PC-3 (cell line): ENCODE results near the gene ENDOV. TPM values are rescaled to one million over a fixed set of nuclear protein-coding genes. Genes with fewer than 3 reads are reported as not detected.

Experiments
- ATAC-seq: fragments of 200-7000 bp; cut with Tn5 transposase; 2 replicates; pipeline ENCODE4 v1.9.1; 2020; ENCODE audit warnings: mild to moderate bottlenecking, moderate library complexity
- BruUV-seq: library from RNA; stranded (reverse); fragments of 400-500 nt; replicated peaks from 2 replicates; lab custom pipeline; 2021; lab: Mats Ljungman, UMichigan
- CTCF ChIA-PET: fragments of 300-600 bp; sonication (Branson Sonifier 250); formaldehyde crosslinking; loops from one replicate; lab custom pipeline; 2022; ENCODE audit warnings: antibody characterized with exemption; lab: Charles Lee
- POLR2A ChIA-PET: fragments of 300-600 bp; sonication (Branson Sonifier 250); formaldehyde crosslinking; loops from one replicate; lab custom pipeline; 2022; ENCODE audit warnings: antibody characterized with exemption; ENCODE audit not compliant: unreplicated experiment; lab: Charles Lee
- DNase-seq: peaks from one replicate; pipeline ENCODE4 v3.0.0-alpha.2; 2015
- H2AFZ ChIP-seq: fragments of 300-600 bp; sonication (generic); 2 replicates; pipeline ENCODE4 v1.6.0; 2016; ENCODE audit warnings: antibody characterized with exemption, low read length
- H3F3A ChIP-seq: fragments of 300-600 bp; sonication (generic); one replicate; pipeline ENCODE4 v1.6.0; 2017; ENCODE audit warnings: antibody characterized with exemption, low read length, control low read depth, mild to moderate bottlenecking; ENCODE audit not compliant: unreplicated experiment
- H3K27ac ChIP-seq: fragments of 300-600 bp; sonication (generic); 2 replicates; pipeline ENCODE4 v1.5.1; 2016; ENCODE audit warnings: mild to moderate bottlenecking, low read length
- H3K27me3 ChIP-seq: fragments of 300-600 bp; sonication (generic); 2 replicates; pipeline ENCODE4 v1.6.1; 2016; ENCODE audit warnings: low read length, mixed read lengths
- H3K36me3 ChIP-seq: fragments of 300-600 bp; sonication (generic); 2 replicates; pipeline ENCODE4 v1.6.1; 2016; ENCODE audit warnings: low read depth, mixed run types, low read length, mixed read lengths
- H3K4me1 ChIP-seq: fragments of 300-600 bp; sonication (generic); 2 replicates; pipeline ENCODE4 v1.5.1; 2016; ENCODE audit warnings: low read length; ENCODE audit not compliant: insufficient read depth
- H3K4me2 ChIP-seq: fragments of 300-600 bp; sonication (generic); 2 replicates; pipeline ENCODE4 v1.6.0; 2016; ENCODE audit warnings: low read length
- H3K4me3 ChIP-seq: fragments of 300-600 bp; sonication (generic); 2 replicates; pipeline ENCODE4 v1.5.1; 2016; ENCODE audit warnings: mild to moderate bottlenecking, low read length, mixed read lengths
- H3K79me2 ChIP-seq: fragments of 300-600 bp; sonication (generic); 2 replicates; pipeline ENCODE4 v1.6.1; 2017; ENCODE audit warnings: low read length, mixed read lengths
- H3K9ac ChIP-seq: fragments of 300-600 bp; sonication (generic); 2 replicates; pipeline ENCODE4 v1.6.0; 2016; ENCODE audit warnings: mild to moderate bottlenecking, low read length
- H3K9me2 ChIP-seq: fragments of 300-600 bp; sonication (generic); replicated peaks from 2 replicates; pipeline ENCODE4 v1.6.1; 2016; ENCODE audit warnings: mixed run types, low read length, mixed read lengths
- H3K9me3 ChIP-seq: fragments of 300-600 bp; sonication (generic); 2 replicates; pipeline ENCODE4 v1.6.1; 2016; ENCODE audit warnings: low read length, mixed read lengths
- H4K20me1 ChIP-seq: fragments of 300-600 bp; sonication (generic); 2 replicates; pipeline ENCODE4 v1.6.1; 2016; ENCODE audit warnings: low read length, mixed read lengths
- EZH2 ChIP-seq: fragments of 300-600 bp; sonication (generic); IDR thresholded peaks from one replicate; pipeline ENCODE4 v1.6.1; 2017; ENCODE audit warnings: antibody characterized with exemption, mild to moderate bottlenecking, low read length; ENCODE audit not compliant: unreplicated experiment
- EZH2phosphoT487 ChIP-seq: fragments of 300-600 bp; sonication (generic); IDR thresholded peaks from 2 replicates; pipeline ENCODE4 v1.6.1; 2018; ENCODE audit warnings: mild to moderate bottlenecking, antibody characterized with exemption, low read length, borderline replicate concordance
- intact Hi-C: fragments of 100-400 bp; cut with micrococcal nuclease; formaldehyde crosslinking; loops from 2 replicates; pipeline ENCODE4 v1.9.0; 2023
- total RNA-seq: library from RNA; depleted of rRNA; stranded (reverse); fragments of >200 nt; gene quantifications from 2 replicates; pipeline ENCODE4 v1.2.3, GENCODE V29; 2014
- TF ChIP-seq, protein P1 (sequence below): fragments of 300-600 bp; sonication (generic); conservative IDR thresholded peaks from 2 replicates; pipeline ENCODE4 v1.5.1; 2017; ENCODE audit warnings: antibody characterized with exemption, low read depth, mild to moderate bottlenecking, low read length

Gene ENDOV
- total RNA-seq, 1 experiment from 2014 or later = 57.9 TPM

GRCh38 chr17:80423536-80424225 lies 8.7 kb downstream of the ENDOV start:
- ATAC-seq (no peak), DNase-seq (no peak)
- BruUV-seq = no TSS peak
- POLR2A ChIA-PET = no interaction called here
- Histone ChIP-seq H3K36me3 (peaks cover 4% of the 10 kb centered on the region; the same call in 1 of the 2 replicates), H3K4me3 (no peak overlapping the region), H3K27me3 (no peaks in the 10 kb centered on the region), H3K4me2 (no peak overlapping the region), H3K79me2 (no peaks in the 10 kb centered on the region), H3K27ac (no peak overlapping the region), H2AFZ (no peak overlapping the region), H3K9me3 (no peaks in the 10 kb centered on the region), H4K20me1 (no peaks in the 10 kb centered on the region), H3F3A (no peaks in the 10 kb centered on the region), H3K9ac (no peak overlapping the region), H3K4me1 (no peaks in the 10 kb centered on the region; the same call in 1 of the 2 replicates), H3K9me2 (no peaks in the 10 kb centered on the region)
- CTCF ChIA-PET = interaction anchor here (0.5 kb wide), 1 partner anchor 214 kb away, joined by 6 read pairs; no protein-coding TSS in a partner anchor
- intact Hi-C loops = no loop called here
- no peak for TF ChIP-seq EZH2phosphoT487
- TF ChIP-seq EZH2 = no peak
- TF ChIP-seq, protein P1, sequence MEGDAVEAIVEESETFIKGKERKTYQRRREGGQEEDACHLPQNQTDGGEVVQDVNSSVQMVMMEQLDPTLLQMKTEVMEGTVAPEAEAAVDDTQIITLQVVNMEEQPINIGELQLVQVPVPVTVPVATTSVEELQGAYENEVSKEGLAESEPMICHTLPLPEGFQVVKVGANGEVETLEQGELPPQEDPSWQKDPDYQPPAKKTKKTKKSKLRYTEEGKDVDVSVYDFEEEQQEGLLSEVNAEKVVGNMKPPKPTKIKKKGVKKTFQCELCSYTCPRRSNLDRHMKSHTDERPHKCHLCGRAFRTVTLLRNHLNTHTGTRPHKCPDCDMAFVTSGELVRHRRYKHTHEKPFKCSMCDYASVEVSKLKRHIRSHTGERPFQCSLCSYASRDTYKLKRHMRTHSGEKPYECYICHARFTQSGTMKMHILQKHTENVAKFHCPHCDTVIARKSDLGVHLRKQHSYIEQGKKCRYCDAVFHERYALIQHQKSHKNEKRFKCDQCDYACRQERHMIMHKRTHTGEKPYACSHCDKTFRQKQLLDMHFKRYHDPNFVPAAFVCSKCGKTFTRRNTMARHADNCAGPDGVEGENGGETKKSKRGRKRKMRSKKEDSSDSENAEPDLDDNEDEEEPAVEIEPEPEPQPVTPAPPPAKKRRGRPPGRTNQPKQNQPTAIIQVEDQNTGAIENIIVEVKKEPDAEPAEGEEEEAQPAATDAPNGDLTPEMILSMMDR = no peak

GRCh38 chr17:80424261-80424660 lies 9.3 kb downstream of the ENDOV start:
- intact Hi-C loops = no loop called here
- CTCF ChIA-PET = no interaction called here

More at GRCh38 chr17:80424261-80424660, 9.3 kb downstream of the ENDOV start:
- Histone ChIP-seq H3K36me3 (peaks cover 4% of the 10 kb centered on the region; the same call in 1 of the 2 replicates), H4K20me1 (no peaks in the 10 kb centered on the region), H3K9ac (no peak overlapping the region), H3F3A (no peaks in the 10 kb centered on the region), H3K9me3 (no peaks in the 10 kb centered on the region), H3K4me2 (no peak overlapping the region), H3K4me1 (no peaks in the 10 kb centered on the region; the same call in 1 of the 2 replicates), H2AFZ (no peak overlapping the region), H3K79me2 (no peaks in the 10 kb centered on the region), H3K27ac (no peak overlapping the region), H3K27me3 (no peaks in the 10 kb centered on the region), H3K9me2 (no peaks in the 10 kb centered on the region), H3K4me3 (no peak overlapping the region)
- TF ChIP-seq, protein P1 = no peak
- DNase-seq (no peak), ATAC-seq (no peak)
- POLR2A ChIA-PET = no interaction called here
- BruUV-seq = no TSS peak
